ENCODE measurements around the gene PDE8B.

Gene PDE8B

DNA sequence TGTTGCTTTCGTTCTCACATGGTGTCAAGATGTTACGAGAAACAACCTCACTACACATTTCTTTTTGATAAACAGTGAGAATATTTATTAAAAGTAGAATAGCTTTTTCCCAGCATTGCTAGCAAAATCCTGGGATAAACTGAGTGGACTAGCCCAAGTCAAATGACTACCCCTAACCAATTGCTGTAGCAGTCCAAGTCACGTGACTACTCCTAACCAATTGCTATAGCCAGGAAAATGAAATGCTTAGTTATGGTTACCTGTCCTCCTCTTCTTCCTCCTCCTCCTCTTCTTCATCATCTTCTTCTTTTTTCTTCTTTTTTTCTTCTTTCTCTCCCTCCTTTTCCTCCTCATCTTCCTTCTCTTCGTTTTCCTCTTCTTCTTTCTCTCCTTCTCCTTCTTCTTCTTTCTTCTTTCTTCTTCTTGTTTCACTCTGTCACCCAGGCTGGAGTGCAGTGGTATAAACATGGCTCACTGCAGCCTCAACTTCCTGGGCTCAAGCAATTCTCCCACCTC lies 85.4 kb downstream of the PDE8B start:
- no peak for DNase-seq

DNA sequence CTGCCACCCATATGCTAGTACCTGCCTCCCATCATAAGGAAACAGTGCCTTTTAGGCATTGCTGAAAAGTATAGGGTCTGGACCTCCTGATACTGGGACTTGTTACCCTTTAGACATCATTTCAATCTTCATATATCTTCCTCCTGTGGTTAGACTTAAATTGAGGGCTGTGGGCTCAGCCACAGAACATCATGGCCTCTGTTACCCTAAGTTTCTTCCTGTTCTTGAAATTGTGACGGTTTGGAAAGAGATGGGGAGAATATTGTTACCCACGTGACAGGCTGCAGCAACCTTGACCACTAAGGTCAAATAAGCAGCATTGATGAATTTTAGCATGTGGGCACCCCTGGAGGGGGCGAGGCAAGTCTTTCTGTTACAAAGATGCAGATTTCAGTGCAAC lies 87.7 kb downstream of the PDE8B start:
- no peak for DNase-seq

DNA sequence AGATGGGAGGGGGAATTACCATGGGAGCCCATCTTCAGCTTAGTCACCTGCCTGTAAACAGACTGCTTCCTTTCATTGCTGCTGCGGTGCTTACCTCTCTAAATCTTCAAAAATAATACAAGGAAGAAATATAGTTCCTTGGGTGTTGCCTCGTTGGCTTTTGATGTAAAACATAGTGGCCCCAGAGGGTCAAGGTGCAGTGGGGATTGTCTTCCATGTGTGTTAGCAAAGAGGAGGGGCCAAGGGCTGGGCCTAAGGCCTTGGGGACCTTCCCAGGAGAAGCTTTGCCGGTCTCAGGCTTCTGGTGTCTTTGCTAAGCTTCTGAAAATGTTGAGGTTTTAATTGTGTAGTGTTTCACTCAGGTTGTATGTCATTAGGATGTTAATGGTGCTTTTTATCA lies 90.0 kb downstream of the PDE8B start:
- no peak for DNase-seq

DNA sequence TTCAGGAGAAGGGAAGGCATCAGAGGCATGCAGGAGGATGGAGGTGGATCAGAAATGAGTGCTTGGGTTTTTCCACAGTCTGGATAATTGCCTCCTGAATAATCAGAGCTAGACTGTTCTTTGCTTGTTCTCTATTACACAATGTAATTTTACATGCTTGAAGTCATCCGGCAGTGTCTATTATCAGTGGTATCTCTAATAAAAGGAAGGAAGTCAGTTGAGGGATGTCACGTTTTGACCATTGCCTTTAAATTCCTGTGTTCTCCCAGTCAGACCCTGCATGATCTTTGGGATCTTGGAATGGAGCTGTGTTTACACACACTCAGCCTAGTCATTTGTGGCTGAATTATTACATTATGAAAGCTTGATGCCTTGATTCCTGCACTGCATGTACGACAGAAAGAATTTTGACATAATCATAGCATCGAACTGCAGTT lies 91.0 kb downstream of the PDE8B start:
- no peak for DNase-seq

DNA sequence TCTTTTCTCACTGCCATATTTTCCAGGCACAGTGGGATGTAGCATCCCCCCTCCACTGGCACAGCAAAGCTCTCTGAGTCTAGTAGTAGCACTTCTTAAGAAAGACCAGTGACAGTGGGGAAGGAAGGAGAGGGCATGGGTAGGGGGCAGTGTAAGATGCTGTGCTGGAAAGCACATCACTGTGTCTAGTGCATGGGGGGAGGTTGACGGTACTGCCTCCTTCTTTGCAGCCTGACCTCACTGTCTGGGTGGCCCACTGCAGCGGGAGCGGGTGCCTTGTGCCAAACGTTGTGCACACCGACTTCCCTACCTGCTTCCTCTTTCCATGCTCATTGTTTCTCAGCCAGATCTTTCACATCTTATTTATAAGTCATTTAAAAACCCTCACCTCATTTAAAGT lies 91.8 kb downstream of the PDE8B start:
- no peak for DNase-seq

DNA sequence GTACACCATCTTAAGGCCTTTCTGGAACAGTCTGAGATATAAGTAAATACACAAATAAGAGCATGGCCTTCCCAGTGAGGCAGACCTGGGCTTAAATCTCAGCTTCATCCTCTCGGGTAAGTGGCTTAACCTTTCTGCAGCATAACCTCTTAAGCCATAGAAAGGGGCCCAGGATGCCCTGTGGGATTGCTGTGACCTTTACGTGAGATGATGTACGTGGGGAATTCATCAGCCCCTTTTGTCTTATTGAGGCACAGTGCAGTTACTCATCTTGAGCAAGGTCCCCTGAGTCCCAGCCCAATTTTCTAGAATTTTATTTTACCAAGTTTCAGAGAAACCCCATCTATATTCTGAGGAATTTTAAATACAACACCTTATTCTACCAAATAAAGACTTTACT lies 92.2 kb downstream of the PDE8B start:
- DNase-seq: no peak

DNA sequence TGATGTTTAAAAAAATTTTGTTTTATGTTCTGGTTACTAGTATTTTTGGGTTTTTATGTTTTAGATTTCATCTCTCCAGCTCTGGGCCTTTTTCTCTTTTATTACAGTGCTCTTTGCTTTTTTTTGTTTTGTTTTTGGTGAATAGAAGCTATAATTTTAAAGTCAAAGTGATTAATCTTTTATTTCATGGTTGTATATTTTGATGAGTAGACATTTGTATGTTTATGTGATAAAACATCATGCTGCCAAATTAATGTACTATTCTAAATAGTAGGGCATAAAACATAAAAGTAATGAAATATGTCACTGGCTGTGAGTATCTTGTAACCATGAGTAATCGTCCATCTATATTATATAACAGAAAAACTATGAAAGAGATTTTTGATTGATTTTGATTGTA lies 93.9 kb downstream of the PDE8B start:
- DNase-seq: no peak

DNA sequence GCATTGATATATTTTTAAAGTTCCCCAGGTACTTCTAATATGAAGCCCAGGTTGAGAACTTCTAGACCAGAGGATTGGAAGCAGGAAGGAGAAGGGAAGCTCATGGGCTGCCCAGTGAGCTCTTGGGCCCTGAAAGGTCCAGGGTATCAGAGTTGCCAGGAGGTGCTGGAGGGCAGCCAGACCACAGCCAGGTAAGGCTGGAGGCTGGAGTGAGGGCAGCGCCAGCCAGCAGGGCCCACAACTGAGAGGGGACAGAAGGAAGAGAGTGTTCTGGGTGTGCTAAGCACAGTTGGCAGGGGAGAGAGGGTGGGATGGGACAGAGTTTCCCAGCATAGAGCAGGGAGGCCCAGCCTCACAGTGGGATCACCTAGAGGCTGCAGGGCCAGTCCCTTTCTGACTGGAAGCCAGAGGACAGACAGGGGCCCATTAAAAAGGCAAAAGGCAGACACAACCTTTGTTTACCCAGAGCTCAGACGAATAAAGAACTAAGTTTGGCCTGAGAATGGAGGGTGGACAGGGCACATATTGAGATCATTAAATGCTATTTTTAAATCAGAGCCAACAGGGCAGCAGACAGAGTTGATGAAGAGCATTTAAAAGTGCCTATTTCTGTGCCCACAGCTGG lies 94.9 kb downstream of the PDE8B start:
- no peak for DNase-seq

DNA sequence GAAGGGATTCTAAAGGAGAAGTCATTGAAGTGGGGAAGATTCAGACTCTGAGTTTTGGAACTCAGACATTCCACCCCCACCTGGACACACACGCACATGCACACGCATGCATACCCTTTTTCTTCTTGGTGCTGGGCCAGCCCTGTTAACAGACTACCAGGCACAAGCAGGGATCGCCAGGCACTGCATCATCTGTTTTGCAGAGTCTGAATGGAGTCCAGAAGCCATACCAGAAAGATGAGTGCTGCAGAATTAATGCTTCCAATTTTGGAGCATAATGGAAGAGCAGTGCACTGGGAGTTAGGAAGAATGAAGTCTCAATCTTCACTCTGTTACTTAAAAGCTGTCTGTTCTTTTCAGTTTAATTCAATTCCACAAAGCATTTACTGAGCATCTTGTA lies 95.5 kb downstream of the PDE8B start:
- DNase-seq: no peak

DNA sequence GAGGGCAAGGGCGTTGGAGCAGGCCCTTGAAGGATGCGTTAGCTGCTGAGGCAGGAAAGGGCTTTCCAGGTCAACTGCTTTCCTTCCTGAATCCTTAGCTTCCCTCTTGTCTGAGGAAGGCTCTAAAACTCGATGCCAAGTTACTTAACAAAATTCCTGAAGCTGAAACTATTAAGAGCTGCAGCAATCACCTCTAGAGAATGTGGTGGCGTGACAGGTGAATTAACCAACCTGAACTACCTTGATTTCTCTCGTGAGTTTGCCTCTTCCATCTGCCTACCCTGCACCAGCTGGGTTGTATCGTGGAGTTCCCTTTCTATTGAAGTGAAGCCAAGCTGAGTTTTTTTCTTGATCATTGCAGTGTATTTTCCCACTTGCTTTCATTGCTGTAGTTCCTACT lies 96.1 kb downstream of the PDE8B start:
- no peak for DNase-seq

DNA sequence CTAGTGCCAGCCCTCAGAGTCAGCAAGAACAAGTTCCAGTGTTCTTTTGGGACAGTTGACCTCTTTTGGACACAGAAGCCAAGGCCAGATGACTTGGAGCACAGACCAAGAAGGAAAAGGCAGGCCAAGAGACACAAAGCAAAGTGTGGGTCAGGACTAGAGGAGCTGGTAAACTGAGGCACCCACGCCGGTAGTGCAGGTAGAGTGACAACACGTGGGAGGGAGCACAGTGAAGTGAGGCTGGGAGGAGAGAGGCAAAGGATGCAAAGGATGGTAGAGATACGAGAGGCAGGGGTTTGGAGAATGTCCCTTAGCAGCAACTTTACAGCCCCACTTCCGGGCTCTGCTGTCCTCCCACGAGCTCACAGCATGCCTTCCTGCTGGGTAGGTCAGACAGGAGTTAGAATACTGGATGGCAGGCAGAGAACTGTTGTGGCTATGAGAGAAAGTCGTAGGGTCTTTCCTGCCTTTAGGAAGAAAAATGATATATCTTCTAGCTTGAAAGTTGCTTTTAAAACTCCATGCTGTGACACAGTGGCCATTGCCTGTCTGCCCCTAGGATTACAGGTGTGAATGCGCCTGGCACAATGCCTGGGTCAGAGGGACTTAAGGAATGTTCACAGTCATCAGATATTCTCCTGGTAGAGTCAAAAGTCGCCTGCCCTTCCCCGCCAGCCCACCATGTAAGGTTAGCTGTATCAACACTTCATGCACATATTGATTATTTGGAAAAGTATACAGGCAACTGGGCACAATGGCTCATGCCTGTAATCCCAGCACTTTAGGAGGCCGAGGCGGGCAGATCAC lies 97.9 kb downstream of the PDE8B start:
- no peak for DNase-seq

DNA sequence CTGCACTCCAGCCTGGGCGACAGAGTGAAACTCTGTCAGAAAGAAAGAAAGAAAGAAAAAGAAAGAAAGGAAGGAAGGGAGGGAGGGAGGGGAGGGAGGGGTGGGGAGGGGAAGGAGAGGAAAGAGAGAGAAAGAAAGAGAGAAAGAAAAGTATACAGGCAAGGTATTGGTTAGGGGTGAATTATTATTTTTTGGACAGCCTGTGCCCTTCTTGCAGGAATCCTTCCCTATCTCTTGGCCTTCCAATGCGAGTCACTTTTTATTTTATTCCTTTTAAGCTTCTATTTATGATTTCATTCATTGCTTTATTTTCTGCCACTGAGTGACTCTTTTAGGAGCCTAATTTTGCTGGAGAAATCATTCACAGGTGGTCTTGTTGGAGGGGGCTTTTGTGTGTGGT lies 98.7 kb downstream of the PDE8B start:
- no peak for DNase-seq

DNA sequence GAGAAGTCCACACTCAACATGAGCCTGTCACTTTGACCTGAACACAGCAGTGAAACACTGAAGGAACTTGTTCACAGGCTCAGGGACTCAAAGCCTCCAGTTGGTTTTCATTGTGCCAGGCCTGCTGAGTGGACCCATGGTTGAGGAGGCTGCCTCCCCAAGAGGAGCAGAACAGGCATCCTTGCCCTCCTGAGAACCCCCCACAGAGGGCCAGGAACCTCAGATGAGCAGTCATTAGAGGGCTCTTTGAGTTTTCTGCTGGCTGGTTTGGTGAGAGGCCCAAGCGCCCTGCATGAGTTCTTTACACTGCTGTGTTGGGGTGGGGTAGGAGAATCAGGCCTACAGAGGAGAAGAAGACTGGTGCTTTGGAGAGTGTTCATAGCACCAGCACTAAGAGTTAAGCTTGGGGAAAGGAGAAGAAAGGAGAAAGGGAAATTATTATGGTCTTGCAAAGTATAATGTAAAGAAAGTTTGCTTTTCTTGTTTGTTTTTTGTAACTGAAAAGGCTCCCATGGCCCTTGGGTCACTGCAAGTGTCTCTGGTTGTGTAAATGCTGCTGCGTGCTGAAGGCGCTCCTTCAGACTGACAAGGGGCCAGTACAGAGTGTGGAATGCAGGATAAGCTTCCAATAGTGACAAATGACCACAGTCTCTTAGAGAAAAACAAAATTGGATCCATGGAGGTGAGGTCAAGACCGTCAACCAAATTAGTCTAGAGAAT lies 100.2 kb downstream of the PDE8B start:
- no peak for DNase-seq

DNA sequence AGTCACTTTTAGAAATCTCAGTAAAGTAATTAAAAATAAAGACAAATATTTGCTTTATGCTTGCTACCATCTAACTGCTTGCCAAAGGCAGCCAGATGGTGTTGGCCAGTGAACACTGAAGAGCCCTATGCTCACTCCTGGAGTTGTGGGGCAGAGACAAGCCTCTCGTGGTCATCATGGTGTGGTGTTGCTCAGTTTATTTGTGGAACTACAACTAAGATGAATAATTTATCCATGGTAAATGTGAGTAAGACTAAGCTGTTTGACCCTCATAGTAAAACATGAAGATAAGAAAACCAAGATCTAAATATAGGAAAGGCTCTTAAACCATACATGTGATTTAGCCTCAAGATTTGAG lies 100.7 kb downstream of the PDE8B start:
- DNase-seq: no peak

DNA sequence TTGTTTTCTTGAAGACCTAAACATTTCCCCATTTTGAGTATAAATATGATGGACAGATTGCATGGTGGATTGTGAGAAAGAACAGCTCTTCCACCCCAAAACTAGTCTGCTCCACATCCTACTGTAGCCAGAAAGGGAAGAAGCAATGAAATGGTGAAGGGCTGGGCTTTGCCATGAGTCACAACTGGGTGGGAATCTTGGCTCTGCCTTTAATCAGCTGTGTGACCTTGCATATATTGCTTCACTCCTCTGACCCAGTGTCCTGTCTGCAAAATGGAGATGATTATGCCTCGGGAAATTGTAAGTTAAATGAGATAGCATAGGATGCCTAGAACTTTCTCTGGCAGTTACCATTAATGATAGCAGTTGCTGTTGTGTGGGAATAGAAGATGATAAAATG lies 101.9 kb downstream of the PDE8B start:
- no peak for DNase-seq

DNA sequence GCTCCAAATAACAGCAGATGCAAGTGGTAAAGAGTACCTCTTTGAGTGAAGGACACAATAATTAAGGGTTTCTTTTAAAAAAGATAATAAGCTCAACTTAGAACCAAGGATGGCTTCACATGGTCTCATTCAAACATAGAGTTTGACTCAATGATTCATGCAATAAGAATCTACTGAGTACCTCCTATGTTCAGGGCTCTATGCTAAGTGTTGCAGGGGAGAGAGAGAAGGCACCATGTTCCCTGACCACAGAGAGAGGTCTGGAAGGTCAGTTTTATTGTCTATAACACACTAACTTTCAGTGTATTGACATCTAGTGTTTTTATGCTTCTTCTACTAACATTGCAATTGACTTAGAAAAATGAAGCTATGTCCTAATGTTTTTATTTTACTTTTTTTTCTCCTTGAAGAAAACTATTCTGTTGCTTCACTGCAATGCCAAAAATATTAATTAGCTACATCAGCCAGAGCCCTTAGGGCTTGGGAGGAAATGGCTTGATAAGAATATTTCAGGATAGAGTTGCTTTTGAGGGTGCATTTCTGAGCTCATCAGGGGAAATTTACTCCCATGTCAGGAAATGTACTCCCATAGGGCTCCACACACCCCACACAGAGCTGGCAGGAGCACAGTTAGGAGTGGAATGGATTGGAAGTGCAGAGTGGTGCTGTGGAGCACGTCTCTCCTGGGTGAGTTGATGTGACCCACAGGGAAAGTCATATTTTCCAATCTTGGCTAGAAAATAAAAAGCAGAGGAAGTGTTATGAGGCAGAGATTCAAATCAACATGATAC lies 106.6 kb downstream of the PDE8B start:
- no peak for DNase-seq

DNA sequence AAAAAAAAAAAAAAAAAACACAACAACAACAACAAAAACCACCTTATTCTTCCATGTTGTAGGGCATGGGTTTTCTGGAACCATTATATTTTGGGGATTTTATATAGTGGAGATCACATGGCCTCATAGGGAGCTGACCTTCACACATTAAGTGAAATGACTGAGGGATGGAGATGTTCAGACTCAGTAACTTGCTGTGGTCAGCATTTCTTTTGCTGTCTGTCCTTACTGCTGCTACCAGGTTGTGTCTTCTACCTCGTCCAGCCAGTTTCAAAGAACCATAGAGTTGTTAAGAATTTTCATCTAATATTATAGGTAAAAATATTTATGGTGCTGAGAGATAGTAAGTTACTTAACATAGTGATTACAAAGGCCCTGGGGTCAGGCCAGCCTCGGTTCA lies 107.6 kb downstream of the PDE8B start:
- DNase-seq: no peak

DNA sequence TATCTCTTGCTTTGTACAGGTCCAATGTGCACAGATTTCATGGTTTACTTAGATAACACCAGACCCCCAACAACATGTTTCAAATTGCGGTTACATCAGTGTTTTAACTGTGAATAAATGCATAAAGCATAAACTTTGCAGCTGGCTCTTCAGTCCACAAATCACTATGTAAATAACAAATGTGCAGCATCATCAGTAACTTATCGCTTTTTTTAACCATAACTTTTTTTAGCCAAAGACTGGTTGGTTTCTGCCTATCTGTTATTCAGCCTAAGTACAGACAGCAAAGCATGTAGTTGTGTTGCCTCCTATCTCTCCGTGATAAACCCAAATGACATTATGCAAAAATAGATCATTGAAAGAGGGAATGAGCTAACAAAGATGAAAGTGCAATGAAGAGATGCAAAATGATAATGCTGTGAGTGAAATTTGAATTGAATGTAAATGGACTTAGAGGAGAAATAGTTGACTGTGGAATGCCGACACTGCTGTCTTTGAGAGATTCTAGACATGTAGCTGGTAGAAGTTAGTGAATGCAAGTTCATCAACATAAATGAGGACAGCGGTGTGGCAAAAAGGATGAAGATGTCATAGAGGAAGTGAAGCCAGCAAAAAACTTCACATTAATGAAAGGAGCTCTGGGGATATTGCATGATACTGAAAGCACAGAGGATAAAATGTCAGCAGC lies 108.8 kb downstream of the PDE8B start:
- no peak for DNase-seq

DNA sequence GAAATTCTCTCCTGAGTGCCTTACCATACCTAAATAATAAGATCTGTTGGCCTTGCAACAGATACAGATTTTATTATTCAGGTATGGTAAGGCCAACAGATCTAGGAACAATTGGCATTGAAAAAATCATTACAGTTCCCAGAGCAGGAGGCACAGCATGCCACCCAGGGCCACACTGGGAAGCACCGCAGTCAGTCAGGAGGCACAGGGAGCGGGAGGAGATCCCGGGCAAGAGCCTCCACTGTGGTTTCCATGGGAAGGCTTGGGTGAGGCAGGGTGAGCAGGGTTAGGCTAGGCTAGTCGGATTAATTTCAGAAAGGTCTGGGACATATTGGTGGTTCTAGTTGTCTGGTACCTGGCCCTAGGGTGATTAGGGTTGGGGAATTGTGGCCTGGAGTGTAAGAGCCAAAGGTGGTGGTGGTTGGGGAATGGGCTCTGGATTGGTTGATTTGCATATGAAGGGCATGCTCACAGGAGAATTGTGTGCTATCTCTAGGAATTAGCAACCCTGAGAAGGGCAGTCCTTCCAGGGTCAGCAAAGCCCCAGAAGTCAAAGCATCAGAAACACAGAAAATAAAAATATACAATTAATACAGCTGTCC lies 111.4 kb downstream of the PDE8B start:
- DNase-seq: no peak

DNA sequence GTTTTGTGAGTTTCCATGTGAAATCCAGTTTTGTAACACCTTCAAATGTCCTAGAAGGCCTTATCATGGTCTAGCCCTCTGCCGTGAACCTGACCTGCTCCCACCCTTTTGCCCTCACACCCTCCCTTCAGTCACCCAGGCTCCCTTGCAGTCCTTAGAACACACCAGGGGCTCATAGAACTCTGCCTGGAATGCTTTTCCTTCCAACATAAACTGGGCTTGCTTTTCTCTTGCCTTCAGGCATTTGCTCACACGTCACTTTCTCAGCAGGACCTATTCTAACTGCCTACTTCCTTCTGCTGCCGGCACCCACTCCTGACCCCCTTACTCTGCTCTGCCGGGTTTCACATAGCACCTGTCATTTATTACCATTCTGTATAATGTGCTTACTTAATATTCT lies 111.9 kb downstream of the PDE8B start:
- no peak for DNase-seq

DNA sequence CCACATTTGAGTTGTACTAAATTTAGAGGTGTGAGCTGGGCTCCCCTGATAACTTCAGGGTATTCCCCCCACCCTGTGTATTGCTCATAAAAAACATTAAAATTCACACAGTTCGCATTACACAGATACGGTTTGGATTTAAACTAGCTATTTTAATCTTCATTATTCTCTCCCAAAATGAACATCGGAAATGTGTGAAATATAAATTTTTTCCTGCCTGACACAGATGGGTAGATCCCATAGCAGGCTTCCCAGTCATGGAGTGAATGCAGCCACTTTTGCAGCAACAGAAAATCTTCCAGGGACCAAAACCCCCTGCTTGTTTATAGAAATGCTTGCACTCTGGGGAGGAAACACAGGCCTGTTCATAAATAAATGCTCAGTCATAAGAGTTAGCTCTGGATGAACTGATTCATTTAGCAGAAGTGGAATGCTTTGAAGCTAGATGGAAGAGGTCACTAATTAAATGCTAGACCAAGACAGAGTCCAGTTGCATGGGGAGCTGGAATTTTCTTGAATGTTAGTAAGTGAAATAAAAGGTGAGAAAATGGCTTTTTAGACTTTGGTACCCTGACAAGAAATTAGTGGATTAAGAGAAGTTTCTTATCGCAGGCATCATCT lies 115.6 kb downstream of the PDE8B start:
- no peak for DNase-seq

Data from NCI-H2171 treated with DMSO at 0.1 percent for 48 hours (cell line).